NCI-H2029 (cell line): ENCODE results near the gene ZBTB7B.

ENCODE experiments used
- DNase-seq: peaks from one replicate; lab custom pipeline; 2025; lab: John Stamatoyannopoulos, UW

The ZBTB7B gene

GRCh38 chr1:155017041-155017945, 14.7 kb downstream of the ZBTB7B start:
- peak; percentile 71 for DNase-seq

DNA sequence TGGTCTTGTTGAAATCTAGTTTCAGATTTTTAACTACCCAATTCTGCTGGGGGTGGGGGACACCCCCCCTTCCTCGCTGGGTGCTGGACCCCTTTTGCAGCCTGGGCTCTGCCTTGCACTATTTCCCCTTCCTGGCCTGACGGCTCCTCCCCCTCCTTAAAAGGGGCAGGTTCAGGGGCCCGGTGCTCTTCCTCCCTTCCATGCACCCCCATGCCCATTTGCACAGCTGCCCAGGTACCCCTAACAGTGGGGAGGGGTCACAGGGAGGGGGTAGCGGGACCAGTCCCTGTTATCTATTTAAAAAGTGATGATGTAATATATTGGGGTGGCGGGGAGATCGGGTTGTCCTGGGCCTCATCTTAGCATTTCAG, 15.3 kb downstream of the ZBTB7B start:
- no peak for DNase-seq

- no peak for DNase-seq
Measured at GRCh38 chr1:155018617-155019348, 16.2 kb downstream of the ZBTB7B start.

- DNase-seq = no peak
Measured at GRCh38 chr1:155019377-155020245, 17.0 kb downstream of the ZBTB7B start.

DNA sequence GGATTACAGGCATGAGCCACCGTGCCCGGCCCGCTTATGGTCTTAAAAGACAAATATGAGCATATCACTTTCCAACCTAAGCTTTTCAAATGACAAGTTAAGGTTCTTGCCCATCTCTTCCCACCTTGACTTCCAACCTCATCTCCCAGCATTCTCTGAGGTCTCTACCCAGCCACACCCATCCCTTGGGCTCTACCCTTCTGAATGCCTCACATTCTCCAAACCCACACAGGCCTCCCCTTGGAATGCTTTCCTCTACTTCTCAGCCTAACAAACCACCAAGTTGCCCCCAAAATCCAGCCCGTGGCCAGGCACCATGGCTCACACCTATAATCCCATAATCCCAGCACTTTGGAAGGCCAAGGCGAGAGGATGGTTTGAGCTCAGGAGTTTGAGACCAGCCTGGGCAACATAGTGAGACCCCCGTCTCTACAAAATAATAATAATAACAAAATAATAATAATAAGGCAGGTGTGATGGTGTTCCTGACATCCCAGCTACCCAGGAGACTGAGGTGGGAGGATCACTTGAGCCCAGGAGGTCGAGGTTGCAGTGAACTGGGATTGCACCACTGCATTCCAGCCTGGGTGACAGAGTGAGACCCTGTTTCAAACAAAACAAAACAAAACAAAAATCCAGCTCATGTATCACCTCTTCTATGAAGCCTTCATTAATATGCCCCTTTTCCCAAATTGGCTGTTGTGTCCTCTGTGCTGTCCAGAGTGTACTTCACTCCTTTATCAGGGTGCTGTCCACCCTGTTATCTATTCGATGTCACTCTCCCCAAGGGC, 19.7 kb downstream of the ZBTB7B start:
- no peak for DNase-seq

DNA sequence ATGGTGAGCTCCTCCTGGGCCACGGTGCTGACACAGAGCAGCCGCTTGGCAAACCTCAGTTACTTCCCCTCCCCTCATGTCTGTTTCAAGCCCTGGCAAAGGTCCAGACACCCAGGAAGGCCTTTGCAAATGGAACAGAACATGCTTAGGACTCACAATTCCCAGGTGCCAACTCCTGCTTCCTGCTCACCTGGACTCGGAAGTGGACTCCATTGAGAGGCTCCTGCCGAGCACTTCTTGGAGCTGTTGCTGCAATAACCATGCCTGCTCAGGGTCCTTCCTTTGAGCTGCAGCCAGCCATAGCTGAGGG, 20.3 kb downstream of the ZBTB7B start:
- peak; percentile 74 for DNase-seq

DNA sequence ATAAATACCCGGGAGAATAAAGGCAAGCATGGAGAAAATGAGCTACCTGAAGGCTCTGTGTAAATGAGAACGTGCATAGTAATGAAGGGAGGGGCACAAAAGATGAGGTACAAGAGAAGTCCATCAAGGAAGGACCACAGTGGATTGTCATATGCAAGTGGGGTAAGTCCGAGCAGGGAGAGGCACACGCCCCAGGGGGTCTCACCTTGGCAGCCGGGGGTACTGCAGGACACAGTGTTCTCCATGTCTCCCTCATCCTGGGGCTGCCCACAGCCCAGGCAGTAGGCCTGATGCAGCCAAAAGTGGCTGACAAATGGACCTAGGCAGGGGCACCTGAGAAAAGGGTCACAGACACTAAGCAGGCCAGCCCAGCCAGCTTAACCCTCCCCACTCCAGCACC, 21.0 kb downstream of the ZBTB7B start:
- DNase-seq = no peak

GRCh38 chr1:155024315-155024714, 21.7 kb downstream of the ZBTB7B start:
- DNase-seq = no peak

DNA sequence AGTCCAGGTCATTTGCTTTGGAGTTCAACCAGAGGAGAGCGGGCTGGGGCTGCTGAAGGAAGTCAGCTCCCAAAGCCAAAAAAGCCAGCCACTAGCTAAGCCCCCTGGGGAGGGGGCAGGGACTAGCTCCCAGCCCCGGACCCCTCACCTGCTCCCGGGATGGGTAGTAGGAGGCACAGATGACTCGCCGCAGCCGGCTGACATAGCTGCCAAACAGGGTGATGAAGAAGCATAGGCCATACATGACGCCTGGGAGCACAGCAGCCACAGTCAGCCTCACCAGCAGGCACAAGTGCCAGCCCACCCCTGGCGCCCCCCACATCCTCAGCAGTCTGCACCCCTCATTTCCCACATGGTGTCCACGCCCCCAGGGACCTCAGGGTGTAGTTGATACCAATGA, 23.6 kb downstream of the ZBTB7B start:
- DNase-seq = no peak

DNA sequence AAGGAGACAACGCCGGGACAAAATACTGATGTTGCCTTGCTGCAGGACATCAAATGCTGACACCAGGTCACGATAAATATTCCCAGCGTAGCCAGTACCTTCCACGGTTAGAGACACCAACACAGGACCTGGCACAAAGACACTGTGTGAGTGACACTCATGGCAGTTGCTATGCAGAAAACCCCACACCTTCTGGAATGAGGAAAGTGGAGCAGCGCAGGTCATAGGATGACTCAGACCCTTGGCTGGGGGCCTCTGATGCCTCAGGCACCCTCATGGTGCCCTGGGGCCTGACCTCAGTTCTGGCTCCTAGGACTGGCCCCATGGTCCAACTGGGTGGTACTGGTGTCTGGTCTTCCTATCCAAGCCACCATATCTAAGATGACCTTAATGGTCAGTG, 24.0 kb downstream of the ZBTB7B start:
- DNase-seq = no peak

- no peak for DNase-seq
Measured at GRCh38 chr1:155029513-155030242, 27.1 kb downstream of the ZBTB7B start.

- DNase-seq = no peak
Measured at GRCh38 chr1:155030243-155030795, 27.7 kb downstream of the ZBTB7B start.

DNA sequence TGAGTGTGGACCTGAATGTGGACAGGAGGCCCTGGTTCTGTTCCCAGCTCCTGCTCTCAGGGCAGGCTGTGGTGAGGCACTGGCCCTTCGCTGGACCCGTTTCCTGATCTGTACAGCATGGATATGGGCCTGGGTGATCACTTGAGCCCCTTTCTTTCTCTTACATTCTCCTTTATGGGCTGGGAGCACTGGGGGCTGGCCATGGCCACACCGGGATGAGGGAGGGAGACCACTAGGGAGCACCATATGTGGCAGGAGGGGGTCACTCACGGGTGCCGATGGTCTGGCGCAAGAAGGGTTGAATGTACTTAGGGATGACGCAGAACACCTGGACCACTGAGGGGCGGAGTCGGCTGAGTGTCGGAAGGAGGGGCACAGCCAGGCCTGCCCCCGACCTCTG, 28.3 kb downstream of the ZBTB7B start:
- no peak for DNase-seq

DNA sequence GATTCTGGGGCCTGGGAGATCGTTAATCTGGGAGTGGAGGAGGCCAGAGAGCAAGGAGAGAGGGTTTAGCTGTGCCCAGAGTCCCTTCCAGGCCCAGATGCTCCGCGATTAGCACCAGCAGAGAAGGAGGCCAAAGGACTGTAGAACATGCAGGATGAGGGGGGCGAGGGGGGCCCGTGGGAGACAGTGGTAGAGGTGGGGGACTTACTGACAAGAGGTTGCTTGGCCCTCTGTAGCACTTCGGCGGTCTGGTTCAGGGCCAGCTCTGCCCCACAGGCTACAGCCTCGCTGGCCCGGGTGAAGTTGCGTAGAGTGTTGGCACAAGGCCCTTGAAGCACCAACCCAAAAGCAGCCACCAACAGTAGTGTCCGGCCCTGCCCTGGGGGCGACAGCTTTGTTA, 30.3 kb downstream of the ZBTB7B start:
- no peak for DNase-seq

GRCh38 chr1:155033524-155033923, 30.9 kb downstream of the ZBTB7B start, which contains the start of the genes DCST1 and DCST2:
Gene DCST1, plus strand, starts transcription at chr1:155033824. Its CDS starts 213 bp downstream, at chr1:155034037.
Gene DCST2, minus strand, starts transcription at chr1:155033781. Its CDS starts 80 bp downstream, at chr1:155033701.
- no peak for DNase-seq

DNA sequence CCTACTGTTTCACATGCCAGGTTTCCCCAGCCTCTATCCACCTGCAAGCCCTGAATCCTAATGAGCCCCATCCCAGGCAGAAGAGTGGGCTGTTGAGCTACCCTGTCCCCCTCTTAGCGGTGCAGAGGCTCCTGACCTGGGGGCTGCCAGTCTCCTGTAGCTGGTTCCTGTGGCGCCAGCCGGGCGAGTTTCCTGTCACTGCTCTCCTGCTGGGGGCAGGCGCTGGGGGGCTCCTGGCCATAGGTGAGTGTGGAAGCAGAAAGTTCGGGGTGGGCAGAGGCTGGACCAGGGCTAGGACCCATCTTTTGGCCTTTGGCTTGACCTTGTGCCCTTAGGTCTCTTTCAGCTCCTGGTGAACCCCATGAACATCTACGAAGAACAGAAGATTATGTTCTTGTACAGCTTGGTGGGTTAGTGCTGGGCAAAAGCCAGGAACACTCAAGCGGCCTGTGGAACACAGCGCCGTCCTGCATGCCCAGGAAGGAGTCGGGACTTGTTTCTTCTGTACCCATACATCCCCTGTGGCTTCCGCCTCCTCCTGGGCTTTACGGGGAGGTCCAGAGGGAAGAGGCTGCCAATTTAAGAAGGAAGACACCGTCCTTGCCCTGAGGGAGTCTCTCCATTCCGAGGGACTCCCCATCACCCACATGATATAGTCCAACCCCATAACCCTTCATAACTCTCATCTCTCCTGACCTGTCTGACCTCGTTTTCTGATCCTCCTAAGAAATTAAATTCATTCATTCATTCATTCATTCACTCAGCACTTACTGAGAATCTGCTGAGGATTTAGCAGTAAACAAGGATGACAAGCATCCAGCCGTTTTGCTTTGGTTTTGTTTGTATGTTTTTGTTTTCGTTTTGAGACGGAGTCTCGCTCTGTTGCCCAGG, 32.0 kb downstream of the ZBTB7B start:
- DNase-seq = no peak

- DNase-seq = no peak
Measured at GRCh38 chr1:155035936-155036335, 33.3 kb downstream of the ZBTB7B start.

DNA sequence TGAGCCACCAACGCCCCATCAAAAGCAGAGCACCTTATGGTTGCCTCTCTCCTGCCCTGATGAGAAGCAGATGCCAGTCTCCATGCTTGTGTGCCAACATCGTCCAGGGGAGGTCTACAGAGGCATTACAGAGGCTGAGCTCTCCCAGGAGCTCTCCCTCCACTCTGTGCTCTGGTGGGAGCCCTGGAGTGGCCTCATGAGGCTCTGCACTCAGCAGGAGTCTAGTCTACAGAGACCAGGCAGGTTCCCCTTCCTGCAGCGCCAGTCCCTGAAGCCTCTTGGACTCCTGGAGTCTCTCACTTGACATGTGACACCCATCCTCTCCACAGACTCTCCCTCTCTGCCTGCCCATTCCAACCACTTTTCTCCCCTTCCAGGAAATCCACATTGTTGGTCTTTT, 34.4 kb downstream of the ZBTB7B start:
- peak; percentile 25 for DNase-seq

DNA sequence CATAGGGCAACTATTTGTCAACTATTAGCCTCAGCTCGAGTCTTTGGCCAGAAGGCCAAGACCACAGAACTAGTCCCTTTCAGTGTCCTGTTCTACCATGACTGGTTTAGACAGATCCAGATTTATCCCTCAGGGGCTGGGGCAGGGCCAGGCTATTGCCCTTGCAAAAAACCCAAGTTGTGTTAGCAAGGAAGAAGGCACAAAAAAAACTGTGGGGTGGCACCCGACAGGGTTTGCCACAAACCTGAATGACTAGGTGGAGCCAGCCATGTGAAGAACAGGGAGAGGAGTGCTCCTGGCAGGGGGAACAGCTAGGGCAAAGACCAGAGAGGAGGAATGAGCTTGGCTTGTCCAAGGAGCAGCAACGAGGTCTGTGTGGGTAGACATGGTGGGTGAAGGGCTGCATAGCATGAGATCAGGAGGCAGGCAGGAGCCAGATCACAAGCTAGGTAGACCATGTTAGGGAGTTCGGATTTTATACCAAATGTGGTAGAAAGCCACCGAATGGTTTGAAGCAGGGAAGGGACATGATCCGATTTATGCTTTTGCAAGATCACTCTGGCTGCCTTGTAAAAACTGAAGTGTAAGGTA, 35.3 kb downstream of the ZBTB7B start:
- DNase-seq = no peak
